Vagina (tissue), 2 donors: Measurements from ENCODE around the gene NANS.

Source experiments
- CTCF ChIP-seq, 3 experiments: fragments of 450-650 bp in 2 of 3; fragments of 200-600 bp in 1 of 3; sonication (generic) in 1 of 3; IDR thresholded peaks; one replicate each; pipeline ENCODE4 v1.5.1; 2017 to 2019; ENCODE audit warnings: antibody characterized with exemption in 3 of 3, mild to moderate bottlenecking in 2 of 3, moderate library complexity in 2 of 3
- POLR2A ChIP-seq, 2 donors: fragments of 450-650 bp; IDR thresholded peaks; one replicate each; pipeline ENCODE4 v1.6.1; 2017; ENCODE audit warnings: antibody characterized with exemption in 2 of 2, mild to moderate bottlenecking in 2 of 2, moderate library complexity in 2 of 2
- POLR2AphosphoS5 ChIP-seq, 2 donors: sonication (generic); formaldehyde crosslinking; IDR thresholded peaks; one replicate each; pipeline ENCODE4 v1.9.0; 2017; ENCODE audit warnings: antibody characterized with exemption in 2 of 2, mild to moderate bottlenecking in 2 of 2, low read depth in 1 of 2; ENCODE audit not compliant: insufficient read depth in 1 of 2

GRCh38 chr9:98096091-98096490, 39.6 kb downstream of the NANS start:
- TF ChIP-seq CTCF (IDR thresholded peaks at IDR 0.05) (no peak), POLR2AphosphoS5 (IDR thresholded peaks at IDR 0.05; ENCODE audit: insufficient read depth in 1 of 2, low read depth in 1 of 2) (no peak), POLR2A (IDR thresholded peaks at IDR 0.05) (no peak)
